NB4 (cell line): ENCODE results near the gene SLC37A1.

Experiments
- MYC ChIP-seq: IDR thresholded peaks from 2 replicates; pipeline ENCODE4 v1.6.1; 2011; ENCODE audit warnings: low read depth, low read length
- POLR2A ChIP-seq: IDR thresholded peaks from 2 replicates; pipeline ENCODE4 v1.6.1; 2011; ENCODE audit warnings: mild to moderate bottlenecking; ENCODE audit not compliant: insufficient read length; ENCODE audit errors: extremely low read depth
- TF ChIP-seq, protein P1 (sequence below): IDR thresholded peaks from one replicate; pipeline ENCODE4 v1.5.1; 2012; ENCODE audit warnings: low read depth, low read length

DNA sequence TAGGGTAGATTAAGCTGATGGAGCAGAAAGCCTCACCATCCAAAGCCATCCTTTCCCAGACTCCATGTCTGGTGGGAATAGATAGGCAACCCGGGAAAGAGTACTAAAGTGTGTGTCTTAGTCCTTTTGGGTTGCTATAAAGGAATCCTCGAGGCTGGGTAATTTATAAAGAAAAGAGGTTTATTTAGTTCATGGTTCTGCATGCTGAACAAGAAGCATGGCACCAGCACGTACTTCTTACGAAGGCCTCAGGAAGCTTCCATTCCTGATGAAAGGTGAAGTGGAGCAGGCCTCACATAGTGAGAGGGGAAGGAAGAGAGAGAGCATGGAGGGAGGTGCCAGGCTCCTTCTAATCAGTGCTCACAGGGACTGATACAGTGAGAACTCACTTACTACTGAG lies 6.2 kb upstream of the SLC37A1 start:
- TF ChIP-seq, protein P1, sequence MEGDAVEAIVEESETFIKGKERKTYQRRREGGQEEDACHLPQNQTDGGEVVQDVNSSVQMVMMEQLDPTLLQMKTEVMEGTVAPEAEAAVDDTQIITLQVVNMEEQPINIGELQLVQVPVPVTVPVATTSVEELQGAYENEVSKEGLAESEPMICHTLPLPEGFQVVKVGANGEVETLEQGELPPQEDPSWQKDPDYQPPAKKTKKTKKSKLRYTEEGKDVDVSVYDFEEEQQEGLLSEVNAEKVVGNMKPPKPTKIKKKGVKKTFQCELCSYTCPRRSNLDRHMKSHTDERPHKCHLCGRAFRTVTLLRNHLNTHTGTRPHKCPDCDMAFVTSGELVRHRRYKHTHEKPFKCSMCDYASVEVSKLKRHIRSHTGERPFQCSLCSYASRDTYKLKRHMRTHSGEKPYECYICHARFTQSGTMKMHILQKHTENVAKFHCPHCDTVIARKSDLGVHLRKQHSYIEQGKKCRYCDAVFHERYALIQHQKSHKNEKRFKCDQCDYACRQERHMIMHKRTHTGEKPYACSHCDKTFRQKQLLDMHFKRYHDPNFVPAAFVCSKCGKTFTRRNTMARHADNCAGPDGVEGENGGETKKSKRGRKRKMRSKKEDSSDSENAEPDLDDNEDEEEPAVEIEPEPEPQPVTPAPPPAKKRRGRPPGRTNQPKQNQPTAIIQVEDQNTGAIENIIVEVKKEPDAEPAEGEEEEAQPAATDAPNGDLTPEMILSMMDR: no peak
- TF ChIP-seq MYC (no peak), POLR2A (no peak)
